ENCODE data around the gene IL26.
"Not testable (repeated sequence)": the region's sequence is repeated elsewhere in the genome, so short reads cannot be mapped to it uniquely, and the experiment has no call there.

Gene IL26

GRCh38 chr12:68190301-68190700, 35.3 kb downstream of the IL26 start:
- no peak for DNase-seq

GRCh38 chr12:68189821-68190242, 35.8 kb downstream of the IL26 start:
- DNase-seq: no peak

GRCh38 chr12:68185598-68185997, 40.0 kb downstream of the IL26 start:
- no peak for DNase-seq

- no peak for DNase-seq
Measured at GRCh38 chr12:68180792-68181744, 44.5 kb downstream of the IL26 start.

- no peak for DNase-seq
Measured at GRCh38 chr12:68178774-68179439, 46.7 kb downstream of the IL26 start.

GRCh38 chr12:68178184-68178583, 47.4 kb downstream of the IL26 start:
- DNase-seq: no peak

GRCh38 chr12:68177562-68177961, 48.0 kb downstream of the IL26 start:
- no peak for DNase-seq

GRCh38 chr12:68176257-68176656, 49.4 kb downstream of the IL26 start:
- no peak for DNase-seq

- DNase-seq: no peak
Measured at GRCh38 chr12:68175557-68176061, 50.0 kb downstream of the IL26 start.

GRCh38 chr12:68174761-68175160, 50.8 kb downstream of the IL26 start:
- DNase-seq: not testable (repeated sequence)

GRCh38 chr12:68173792-68174191, 51.8 kb downstream of the IL26 start:
- DNase-seq: no peak

- no peak for DNase-seq
Measured at GRCh38 chr12:68170726-68171125, 54.9 kb downstream of the IL26 start.

- no peak for DNase-seq
Measured at GRCh38 chr12:68169213-68169889, 56.3 kb downstream of the IL26 start.

- no peak for DNase-seq
Measured at GRCh38 chr12:68166317-68166831, 59.2 kb downstream of the IL26 start.

GRCh38 chr12:68163560-68164081, 62.0 kb downstream of the IL26 start:
- DNase-seq: no peak

GRCh38 chr12:68162374-68162773, 63.2 kb downstream of the IL26 start:
- DNase-seq: no peak

- no peak for DNase-seq
Measured at GRCh38 chr12:68159681-68160304, 65.8 kb downstream of the IL26 start, which contains the start of gene IFNG. IFNG (minus strand) TSS chr12:68159740; CDS start chr12:68159615, 125 bp downstream.

- DNase-seq: peak in 1 of 2 experiments; percentile 15
Measured at GRCh38 chr12:68158432-68158831, 67.2 kb downstream of the IL26 start.

- DNase-seq: no peak
Measured at GRCh38 chr12:68157380-68157779, 68.2 kb downstream of the IL26 start.

- no peak for DNase-seq
Measured at GRCh38 chr12:68156636-68157035, 69.0 kb downstream of the IL26 start.

GRCh38 chr12:68154779-68155178, 70.8 kb downstream of the IL26 start:
- DNase-seq: no peak

Measured in SW 1271 (cell line).